Astrocyte (in vitro differentiated cells and primary cell): ENCODE data around the gene EVC2. TPM values are rescaled to one million over a fixed set of nuclear protein-coding genes. Genes with fewer than 3 reads are reported as not detected.

Experiments used
- DNase-seq: peaks from one replicate; pipeline ENCODE4 v3.0.0-alpha.2; 2010; ENCODE audit warnings: low read depth
- FAIRE-seq: peaks from 2 replicates; lab custom pipeline; 2011; peaks lifted over from hg19 to GRCh38; lab: Jason Lieb, UNC
- H2AFZ ChIP-seq: 2 replicates; pipeline ENCODE4 v1.6.0; 2012; ENCODE audit warnings: low read depth, low read length, inconsistent platforms
- H3K27ac ChIP-seq: 2 replicates; pipeline ENCODE4 v1.5.1; 2011; ENCODE audit warnings: low read depth, low read length, inconsistent platforms
- H3K27me3 ChIP-seq: 2 replicates; pipeline ENCODE4 v1.6.0; 2011; ENCODE audit warnings: low read length, inconsistent platforms; ENCODE audit not compliant: insufficient read depth
- H3K36me3 ChIP-seq: 2 replicates; pipeline ENCODE4 v1.5.1; 2011; ENCODE audit warnings: low read length, inconsistent platforms; ENCODE audit not compliant: insufficient read depth
- H3K4me1 ChIP-seq: 2 replicates; pipeline ENCODE4 v1.5.1; 2011; ENCODE audit warnings: low read length, inconsistent platforms; ENCODE audit not compliant: insufficient read depth
- H3K4me2 ChIP-seq: 2 replicates; pipeline ENCODE4 v1.6.0; 2012; ENCODE audit warnings: low read length, inconsistent platforms
- H3K4me3 ChIP-seq: 2 replicates; pipeline ENCODE4 v1.5.1; 2011; ENCODE audit warnings: low read depth, mild to moderate bottlenecking, low read length, inconsistent platforms; ENCODE audit not compliant: insufficient read depth
- H3K79me2 ChIP-seq: 2 replicates; pipeline ENCODE4 v1.6.0; 2012; ENCODE audit warnings: mild to moderate bottlenecking, low read length, inconsistent platforms; ENCODE audit not compliant: insufficient read depth
- H3K9ac ChIP-seq: 2 replicates; pipeline ENCODE4 v1.6.0; 2012; ENCODE audit warnings: mild to moderate bottlenecking, low read length, inconsistent platforms
- H3K9me3 ChIP-seq: 2 replicates; pipeline ENCODE4 v1.5.1; 2012; ENCODE audit warnings: low read depth, mild to moderate bottlenecking, low read length, inconsistent platforms; ENCODE audit not compliant: insufficient read depth
- H4K20me1 ChIP-seq: 2 replicates; pipeline ENCODE4 v1.6.0; 2012; ENCODE audit warnings: low read length, inconsistent platforms; ENCODE audit not compliant: insufficient read depth
- H3K27ac Mint-ChIP-seq: one replicate; pipeline ENCODE4 v1.8.0; 2021; ENCODE audit warnings: mild to moderate bottlenecking, mixed read lengths; ENCODE audit not compliant: unreplicated experiment
- H3K27me3 Mint-ChIP-seq: one replicate; pipeline ENCODE4 v1.8.0; 2021; ENCODE audit warnings: low read depth, mixed read lengths; ENCODE audit not compliant: unreplicated experiment
- H3K36me3 Mint-ChIP-seq: one replicate; pipeline ENCODE4 v1.8.0; 2021; ENCODE audit warnings: low read depth, mixed read lengths; ENCODE audit not compliant: unreplicated experiment
- H3K4me1 Mint-ChIP-seq: one replicate; pipeline ENCODE4 v1.8.0; 2021; ENCODE audit warnings: low read depth, mixed read lengths; ENCODE audit not compliant: unreplicated experiment
- H3K4me3 Mint-ChIP-seq: one replicate; pipeline ENCODE4 v1.8.0; 2021; ENCODE audit warnings: mild to moderate bottlenecking, moderate library complexity, mixed read lengths; ENCODE audit not compliant: unreplicated experiment
- H3K9me3 Mint-ChIP-seq: one replicate; pipeline ENCODE4 v1.8.0; 2021; ENCODE audit warnings: mild to moderate bottlenecking, mixed read lengths; ENCODE audit not compliant: unreplicated experiment
- CTCF ChIP-seq: IDR thresholded peaks from 2 replicates; pipeline ENCODE4 v1.5.1; 2011; ENCODE audit warnings: low read depth, mild to moderate bottlenecking, inconsistent platforms, low read length, moderate library complexity; ENCODE audit not compliant: insufficient read depth
- EZH2 ChIP-seq: IDR thresholded peaks from 2 replicates; pipeline ENCODE4 v1.6.1; 2012; ENCODE audit warnings: mild to moderate bottlenecking, low read length, inconsistent platforms; ENCODE audit not compliant: insufficient read depth
- total RNA-seq: library from RNA; stranded (reverse); gene quantifications from 2 replicates; pipeline ENCODE4 v1.2.1, GENCODE V29; 2021

Gene EVC2
- total RNA-seq, 1 donor from 2014 or later = 3.3 TPM

DNA sequence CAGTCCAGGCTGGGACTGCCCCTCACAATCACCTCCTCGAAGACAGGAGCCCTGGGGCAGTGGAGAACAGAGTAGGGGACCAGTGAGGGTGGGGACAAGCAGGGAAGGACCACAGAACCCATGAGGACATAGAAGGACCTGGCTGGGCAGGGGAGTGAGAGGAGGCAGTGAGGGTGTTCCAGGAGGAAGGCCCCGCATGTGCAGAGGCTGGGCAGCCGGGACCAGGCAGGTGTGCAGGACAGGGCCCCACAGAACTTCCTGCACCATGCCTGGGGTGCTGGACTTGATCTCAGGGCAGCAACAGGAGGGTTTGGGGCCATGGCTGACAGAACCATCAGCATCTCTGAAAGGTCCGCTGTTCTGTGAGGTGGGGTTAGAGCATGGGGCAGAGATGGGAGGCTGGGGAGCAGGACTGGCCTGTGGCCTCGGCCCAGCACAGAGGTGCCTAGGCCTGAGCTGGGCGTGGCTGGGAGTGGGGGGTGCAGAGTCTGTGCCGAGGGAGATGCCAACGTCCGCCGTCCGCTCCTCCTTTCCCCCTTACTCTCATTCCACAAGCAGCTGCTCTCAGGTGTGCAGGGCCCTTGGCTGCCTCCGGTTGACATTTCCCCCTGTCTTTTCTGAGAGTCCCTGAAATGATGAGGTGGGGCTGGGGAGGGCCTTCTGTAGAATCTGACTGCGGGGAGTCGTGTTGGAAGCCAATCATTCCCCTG, 43.5 kb upstream of the EVC2 start:
- Mint-ChIP-seq H3K9me3 (no peaks in the 10 kb centered on the region), H3K4me3 (no peak overlapping the region), H3K36me3 (peaks cover 36% of the 10 kb centered on the region), H3K27me3 (no peaks in the 10 kb centered on the region), H3K27ac (no peak overlapping the region), H3K4me1 (peaks cover 59% of the 10 kb centered on the region)
- no peaks in the 10 kb centered on the region for H3K9me3 ChIP-seq
- peaks cover 70% of the 10 kb centered on the region for H3K4me1 ChIP-seq
- peak overlapping the region; percentile 59 for H3K4me2 ChIP-seq
- H3K9ac ChIP-seq = peak overlapping the region; percentile 73
- H4K20me1 ChIP-seq = no peaks in the 10 kb centered on the region
- FAIRE-seq (no peak), DNase-seq (no peak)
- H3K27me3 ChIP-seq = no peaks in the 10 kb centered on the region
- H3K79me2 ChIP-seq = peaks cover 6% of the 10 kb centered on the region
- no peak overlapping the region for H3K4me3 ChIP-seq
- peak overlapping the region; percentile 85 for H3K27ac ChIP-seq
- peaks cover 23% of the 10 kb centered on the region for H3K36me3 ChIP-seq
- no peak for TF ChIP-seq CTCF
- no peak for TF ChIP-seq EZH2
- H2AFZ ChIP-seq = no peak overlapping the region

GRCh38 chr4:5750946-5751665, 42.7 kb upstream of the EVC2 start:
- Mint-ChIP-seq H3K9me3 (no peaks in the 10 kb centered on the region), H3K27me3 (no peaks in the 10 kb centered on the region), H3K4me3 (no peak overlapping the region), H3K4me1 (peaks cover 64% of the 10 kb centered on the region), H3K36me3 (peaks cover 35% of the 10 kb centered on the region), H3K27ac (no peak overlapping the region)
- no peaks in the 10 kb centered on the region for H4K20me1 ChIP-seq
- H3K4me1 ChIP-seq = peaks cover 74% of the 10 kb centered on the region
- H3K36me3 ChIP-seq = peaks cover 20% of the 10 kb centered on the region
- H3K27ac ChIP-seq = peak overlapping the region; percentile 85
- DNase-seq = peak; percentile 45
- FAIRE-seq = no peak
- peaks cover 6% of the 10 kb centered on the region for H3K79me2 ChIP-seq
- no peaks in the 10 kb centered on the region for H3K27me3 ChIP-seq
- no peak for TF ChIP-seq EZH2
- no peak for TF ChIP-seq CTCF
- peak overlapping the region; percentile 73 for H3K9ac ChIP-seq
- no peak overlapping the region for H3K4me3 ChIP-seq
- H3K9me3 ChIP-seq = no peaks in the 10 kb centered on the region
- H3K4me2 ChIP-seq = peak overlapping the region; percentile 59
- H2AFZ ChIP-seq = no peak overlapping the region
